SKM-1 (cell line): ENCODE results near the gene PRKAG3.

Experiments used
- DNase-seq: peaks from one replicate; lab custom pipeline; 2025; ENCODE audit not compliant: unreplicated experiment; lab: John Stamatoyannopoulos, UW

The PRKAG3 gene

GRCh38 chr2:218815649-218816048 lies 16.0 kb downstream of the PRKAG3 start:
- DNase-seq: no peak

GRCh38 chr2:218815244-218815637 lies 16.4 kb downstream of the PRKAG3 start:
- no peak for DNase-seq

- DNase-seq: no peak
Observed at GRCh38 chr2:218814540-218815243, 16.9 kb downstream of the PRKAG3 start.

- no peak for DNase-seq
Observed at GRCh38 chr2:218813771-218814460, 17.7 kb downstream of the PRKAG3 start.

- no peak for DNase-seq
Observed at GRCh38 chr2:218812861-218813260, 18.7 kb downstream of the PRKAG3 start.

- DNase-seq: no peak
Observed at GRCh38 chr2:218812096-218812815, 19.3 kb downstream of the PRKAG3 start.

GRCh38 chr2:218811382-218811781 lies 20.2 kb downstream of the PRKAG3 start:
- DNase-seq: peak; percentile 32

- DNase-seq: no peak
Observed at GRCh38 chr2:218810256-218810655, 21.3 kb downstream of the PRKAG3 start.

- DNase-seq: no peak
Observed at GRCh38 chr2:218809515-218809914, 22.1 kb downstream of the PRKAG3 start.

GRCh38 chr2:218807626-218808025 lies 24.0 kb downstream of the PRKAG3 start:
- no peak for DNase-seq

- DNase-seq: peak; percentile 82
Observed at GRCh38 chr2:218806346-218806978, 25.1 kb downstream of the PRKAG3 start.

- DNase-seq: no peak
Observed at GRCh38 chr2:218805627-218806026, 26.0 kb downstream of the PRKAG3 start.

- DNase-seq: no peak
Observed at GRCh38 chr2:218804817-218805216, 26.8 kb downstream of the PRKAG3 start.

- no peak for DNase-seq
Observed at GRCh38 chr2:218802386-218802994, 29.1 kb downstream of the PRKAG3 start.

- DNase-seq: no peak
Observed at GRCh38 chr2:218799990-218800389, 31.6 kb downstream of the PRKAG3 start.

GRCh38 chr2:218798767-218799504 lies 32.7 kb downstream of the PRKAG3 start:
- no peak for DNase-seq

- no peak for DNase-seq
Observed at GRCh38 chr2:218796691-218797090, 34.9 kb downstream of the PRKAG3 start.

GRCh38 chr2:218792433-218792832 lies 39.2 kb downstream of the PRKAG3 start:
- no peak for DNase-seq

- no peak for DNase-seq
Observed at GRCh38 chr2:218788529-218789255, 42.9 kb downstream of the PRKAG3 start.

GRCh38 chr2:218786133-218786532 lies 45.5 kb downstream of the PRKAG3 start:
- no peak for DNase-seq
